AG04450 (cell line): Measurements from ENCODE around the gene RHBDF1. TPM values are rescaled to one million over a fixed set of nuclear protein-coding genes. Genes with fewer than 3 reads are reported as not detected.
"Not testable (repeated sequence)": the region's sequence is repeated elsewhere in the genome, so short reads cannot be mapped to it uniquely, and the experiment has no call there.

Experiments used
- CTCF ChIA-PET: fragments of 300-600, 350-600 bp; formaldehyde crosslinking; extraction: SDS; loops from one replicate; lab custom pipeline; 2022; ENCODE audit warnings: antibody characterized with exemption, inconsistent platforms; lab: Charles Lee
- POLR2A ChIA-PET: fragments of 350-600 bp; formaldehyde crosslinking; extraction: SDS; loops from one replicate; lab custom pipeline; 2021; ENCODE audit warnings: antibody characterized with exemption, inconsistent platforms; lab: Yijun Ruan, JAX
- DNase-seq: peaks from one replicate; pipeline ENCODE4 v3.0.0-alpha.2; 2011; ENCODE audit warnings: low read depth, low spot score
- H3K27ac ChIP-seq: one replicate; pipeline ENCODE4 v1.5.1; 2012; ENCODE audit warnings: low read depth, low read length, control low read depth
- H3K27me3 ChIP-seq: one replicate; pipeline ENCODE4 v1.6.0; 2012; ENCODE audit warnings: low read length; ENCODE audit not compliant: control insufficient read depth, insufficient read depth
- H3K4me3 ChIP-seq: 2 replicates; pipeline ENCODE4 v1.5.1; 2011; ENCODE audit warnings: mild to moderate bottlenecking, low read depth, low read length, control low read depth
- H3K9me3 ChIP-seq: 2 replicates; pipeline ENCODE4 v1.5.1; 2012; ENCODE audit warnings: low read length; ENCODE audit not compliant: control insufficient read depth, insufficient read depth
- CTCF ChIP-seq: IDR thresholded peaks from 2 replicates; pipeline ENCODE4 v1.5.1; 2011; ENCODE audit warnings: low read depth, low read length, control low read depth, inconsistent platforms
- polyA plus RNA-seq: library from polyadenylated mRNA; depleted of rRNA; stranded (reverse); fragments of >200 nt; gene quantifications from 2 replicates; pipeline ENCODE4 v1.2.3, GENCODE V29; 2011; rRNA removed
- small RNA-seq: library from RNA; depleted of rRNA; stranded (forward); fragments of <200 nt; gene quantifications from one replicate; pipeline ENCODE3, GENCODE V24; 2012; ENCODE audit warnings: low read depth; ENCODE audit not compliant: insufficient read length

RHBDF1 gene
- polyA plus RNA-seq, 1 experiment, result 50.2 TPM

- POLR2A ChIA-PET, DNase-seq, H3K27me3 ChIP-seq, H3K9me3 ChIP-seq, H3K4me3 ChIP-seq, CTCF ChIA-PET, H3K27ac ChIP-seq: not testable (repeated sequence)
Observed at GRCh38 chr16:24151-24550, 48.3 kb downstream of the RHBDF1 start.

GRCh38 chr16:20886-21285 lies 51.5 kb downstream of the RHBDF1 start:
- POLR2A ChIA-PET, H3K27me3 ChIP-seq, H3K4me3 ChIP-seq, CTCF ChIA-PET, H3K9me3 ChIP-seq, H3K27ac ChIP-seq, DNase-seq: not testable (repeated sequence)

- DNase-seq, POLR2A ChIA-PET, CTCF ChIA-PET, H3K9me3 ChIP-seq, H3K27ac ChIP-seq, H3K4me3 ChIP-seq, H3K27me3 ChIP-seq: not testable (repeated sequence)
Observed at GRCh38 chr16:17062-17765, 55.2 kb downstream of the RHBDF1 start.

- CTCF ChIA-PET, DNase-seq, H3K9me3 ChIP-seq, POLR2A ChIA-PET, H3K27ac ChIP-seq, H3K4me3 ChIP-seq, H3K27me3 ChIP-seq: not testable (repeated sequence)
- TF ChIP-seq CTCF, result peak; percentile 43
Observed at GRCh38 chr16:10772-11171, 61.7 kb downstream of the RHBDF1 start.

GRCh38 chr16:9903-10665 lies 62.3 kb downstream of the RHBDF1 start:
- CTCF ChIA-PET, result no interaction called here
- H3K9me3 ChIP-seq, result no peaks in the 10 kb centered on the region
- POLR2A ChIA-PET, result no interaction called here
- DNase-seq, result no peak
- no peak overlapping the region for H3K27ac ChIP-seq
- no peak for TF ChIP-seq CTCF
- H3K4me3 ChIP-seq, result peak overlapping the region; percentile 48
- no peaks in the 10 kb centered on the region for H3K27me3 ChIP-seq

Small RNA genes lying within 50 kb of the gene (small RNA-seq; reads per million reads assigned to genes)
- not detected for gene MIR6859-4
- gene Z69720.2, result not detected

Other genes starting within 250 kb of the RHBDF1 start
- gene POLR3K, start 19.0 kb downstream of the RHBDF1 start, polyA plus RNA-seq, result 13.7 and 14.4 TPM in 2 replicates
- gene SNRNP25, start 18.8 kb downstream of the RHBDF1 start, polyA plus RNA-seq, result 38.8 and 42.3 TPM in 2 replicates
- 47.3 and 78.3 TPM in 2 replicates for gene MPG, start 5.6 kb upstream of the RHBDF1 start, polyA plus RNA-seq
- 11.0 and 14.9 TPM in 2 replicates for gene NPRL3, start 66.0 kb upstream of the RHBDF1 start, polyA plus RNA-seq
- not detected in 2 replicates for gene HBZ, start 80.0 kb upstream of the RHBDF1 start, polyA plus RNA-seq
- gene HBM, start 93.3 kb upstream of the RHBDF1 start, polyA plus RNA-seq, result not detected in 2 replicates
- gene HBA2, start 100.2 kb upstream of the RHBDF1 start, polyA plus RNA-seq, result not detected in 2 replicates
- not detected in 2 replicates for gene HBA1, start 104.0 kb upstream of the RHBDF1 start, polyA plus RNA-seq
- not detected in 2 replicates for gene HBQ1, start 107.8 kb upstream of the RHBDF1 start, polyA plus RNA-seq
- gene LUC7L, start 156.8 kb upstream of the RHBDF1 start, polyA plus RNA-seq, result 37.6 and 47.2 TPM in 2 replicates
- gene FAM234A, start 162.2 kb upstream of the RHBDF1 start, polyA plus RNA-seq, result 42.3 and 42.7 TPM in 2 replicates
- gene RGS11, start 203.3 kb upstream of the RHBDF1 start, polyA plus RNA-seq, result 0.30 and 0.33 TPM in 2 replicates
- not detected in 2 replicates for gene ARHGDIG, start 208.0 kb upstream of the RHBDF1 start, polyA plus RNA-seq
- gene PDIA2, start 210.5 kb upstream of the RHBDF1 start, polyA plus RNA-seq, result 0.42 and 0.45 TPM in 2 replicates